ENCODE data around the gene KIF21B. TPM values are rescaled to one million over a fixed set of nuclear protein-coding genes. Genes with fewer than 3 reads are reported as not detected.

Gene KIF21B
- total RNA-seq, 4 donors from 2014 or later: 1.2 to 1.9 (median 1.6) TPM

DNA sequence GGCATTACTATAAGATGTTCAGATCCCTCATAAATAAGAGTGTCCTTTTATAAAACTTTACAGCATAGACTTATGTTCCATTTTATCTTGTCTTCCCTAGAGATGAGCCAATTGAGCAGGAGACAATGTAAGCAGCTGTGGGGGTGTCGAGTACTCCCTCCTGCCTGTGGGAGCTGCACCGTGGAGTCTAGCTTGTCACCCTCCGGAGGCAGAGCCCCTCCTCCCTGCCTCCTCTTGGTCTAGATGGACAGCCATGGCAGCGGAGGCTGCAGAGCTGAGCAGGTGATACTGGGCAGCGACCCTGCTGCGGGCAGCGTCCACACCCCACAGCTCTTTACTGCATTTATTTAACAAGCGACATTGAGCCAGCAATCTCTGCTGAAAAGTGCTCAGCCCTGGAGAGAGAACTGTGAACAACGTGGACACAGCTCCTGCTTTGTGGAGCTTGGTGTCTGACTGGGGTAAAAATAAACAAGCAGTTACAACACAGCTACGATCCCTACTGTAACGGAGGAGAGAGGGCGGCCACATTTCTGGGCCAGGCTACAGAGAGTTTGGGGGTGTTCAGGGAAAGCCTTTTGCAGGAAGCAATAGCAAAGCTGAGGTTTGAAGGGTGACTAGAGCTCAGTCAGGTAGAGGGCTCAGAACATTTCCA is 12.8 kb upstream of the KIF21B start:
- no peak for ATAC-seq
- Histone ChIP-seq H3K9me3 (no peaks in the 10 kb centered on the region), H3K27ac (no peak overlapping the region), H3K4me3 (no peak overlapping the region), H3K27me3 (no peaks in the 10 kb centered on the region), H3K4me1 (no peaks in the 10 kb centered on the region), H3K36me3 (no peaks in the 10 kb centered on the region)
- 61 to 64% methylated on average over 6 of the region's 12 CpGs for WGBS, 2 donors (ENCODE audit: low coverage in 1 of 2)
- TF ChIP-seq, protein P1, sequence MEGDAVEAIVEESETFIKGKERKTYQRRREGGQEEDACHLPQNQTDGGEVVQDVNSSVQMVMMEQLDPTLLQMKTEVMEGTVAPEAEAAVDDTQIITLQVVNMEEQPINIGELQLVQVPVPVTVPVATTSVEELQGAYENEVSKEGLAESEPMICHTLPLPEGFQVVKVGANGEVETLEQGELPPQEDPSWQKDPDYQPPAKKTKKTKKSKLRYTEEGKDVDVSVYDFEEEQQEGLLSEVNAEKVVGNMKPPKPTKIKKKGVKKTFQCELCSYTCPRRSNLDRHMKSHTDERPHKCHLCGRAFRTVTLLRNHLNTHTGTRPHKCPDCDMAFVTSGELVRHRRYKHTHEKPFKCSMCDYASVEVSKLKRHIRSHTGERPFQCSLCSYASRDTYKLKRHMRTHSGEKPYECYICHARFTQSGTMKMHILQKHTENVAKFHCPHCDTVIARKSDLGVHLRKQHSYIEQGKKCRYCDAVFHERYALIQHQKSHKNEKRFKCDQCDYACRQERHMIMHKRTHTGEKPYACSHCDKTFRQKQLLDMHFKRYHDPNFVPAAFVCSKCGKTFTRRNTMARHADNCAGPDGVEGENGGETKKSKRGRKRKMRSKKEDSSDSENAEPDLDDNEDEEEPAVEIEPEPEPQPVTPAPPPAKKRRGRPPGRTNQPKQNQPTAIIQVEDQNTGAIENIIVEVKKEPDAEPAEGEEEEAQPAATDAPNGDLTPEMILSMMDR (IDR thresholded peaks at IDR 0.05): no peak
- TF ChIP-seq EP300 (IDR thresholded peaks at IDR 0.05): no peak
- no peak for TF ChIP-seq POLR2AphosphoS5 (IDR thresholded peaks at IDR 0.05)
- TF ChIP-seq POLR2A (IDR thresholded peaks at IDR 0.05): no peak

DNA sequence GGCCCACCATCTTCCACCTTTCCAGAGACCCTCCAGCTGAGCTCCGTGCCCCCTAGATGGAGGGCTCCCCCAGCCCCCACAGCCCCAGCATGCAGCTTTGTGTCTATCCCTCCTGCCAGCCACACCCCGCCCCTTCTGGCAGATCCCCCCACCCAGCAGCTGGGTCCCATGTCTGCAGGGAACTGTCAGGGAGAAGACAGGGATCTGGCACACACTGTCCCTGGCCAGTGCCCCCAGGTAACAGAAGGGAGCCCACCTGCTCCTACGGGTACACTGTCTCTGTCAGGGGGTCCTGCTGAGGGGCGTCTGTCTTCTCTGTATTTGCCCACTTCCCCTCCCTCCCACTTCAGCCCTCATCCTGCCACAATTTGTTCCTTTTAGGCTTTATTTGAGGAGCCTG is 11.2 kb upstream of the KIF21B start:
- H3K27ac ChIP-seq: no peak overlapping the region
- ATAC-seq: no peak
- no peak overlapping the region for H3K4me3 ChIP-seq
- TF ChIP-seq POLR2AphosphoS5 (IDR thresholded peaks at IDR 0.05): no peak
- TF ChIP-seq, protein P1 (IDR thresholded peaks at IDR 0.05): no peak
- no peak for TF ChIP-seq POLR2A (IDR thresholded peaks at IDR 0.05)
- TF ChIP-seq EP300 (IDR thresholded peaks at IDR 0.05): no peak
- no peaks in the 10 kb centered on the region for H3K36me3 ChIP-seq
- H3K27me3 ChIP-seq: no peaks in the 10 kb centered on the region
- H3K9me3 ChIP-seq: no peaks in the 10 kb centered on the region
- WGBS, 2 donors (ENCODE audit: low coverage in 1 of 2): 80% methylated on average over 1 of the region's 4 CpGs; no CpG with 5 or more reads in 1 of the 2 donors
- H3K4me1 ChIP-seq: peaks cover 0 to 6% (median 0%) of the 10 kb centered on the region in 3 donors

GRCh38 chr1:201032408-201032807 is 8.9 kb upstream of the KIF21B start:
- H3K27ac ChIP-seq: no peak overlapping the region
- H3K4me1 ChIP-seq: peaks cover 0 to 28% (median 7%) of the 10 kb centered on the region in 3 donors
- TF ChIP-seq POLR2A (IDR thresholded peaks at IDR 0.05) (no peak), POLR2AphosphoS5 (IDR thresholded peaks at IDR 0.05) (no peak), EP300 (IDR thresholded peaks at IDR 0.05) (no peak)
- TF ChIP-seq, protein P1 (IDR thresholded peaks at IDR 0.05): no peak
- H3K9me3 ChIP-seq: no peaks in the 10 kb centered on the region
- 83% methylated on average over 1 of the region's 1 CpG; no CpG with 5 or more reads in 1 of the 2 donors for WGBS, 2 donors (ENCODE audit: low coverage in 1 of 2)
- no peak overlapping the region for H3K4me3 ChIP-seq
- no peaks in the 10 kb centered on the region for H3K27me3 ChIP-seq
- ATAC-seq: no peak
- H3K36me3 ChIP-seq: no peaks in the 10 kb centered on the region

- no peaks in the 10 kb centered on the region for H3K27me3 ChIP-seq
- peak overlapping the region in 3 of 4 donors; percentile 58 to 76 (median 73) for H3K27ac ChIP-seq
- no peak overlapping the region for H3K4me3 ChIP-seq
- H3K36me3 ChIP-seq: no peaks in the 10 kb centered on the region
- WGBS, 2 donors (ENCODE audit: low coverage in 1 of 2): 39 to 55% methylated on average over 5 to 7 of the region's 7 CpGs
- ATAC-seq: peak; percentile 80
- H3K4me1 ChIP-seq: peaks cover 0 to 64% (median 13%) of the 10 kb centered on the region in 3 donors
- no peaks in the 10 kb centered on the region for H3K9me3 ChIP-seq
- TF ChIP-seq, protein P1 (IDR thresholded peaks at IDR 0.05): no peak
- TF ChIP-seq POLR2AphosphoS5 (IDR thresholded peaks at IDR 0.05): peak; percentile 65
These were observed 5.0 kb upstream of the KIF21B start for GRCh38 chr1:201028461-201028889.

DNA sequence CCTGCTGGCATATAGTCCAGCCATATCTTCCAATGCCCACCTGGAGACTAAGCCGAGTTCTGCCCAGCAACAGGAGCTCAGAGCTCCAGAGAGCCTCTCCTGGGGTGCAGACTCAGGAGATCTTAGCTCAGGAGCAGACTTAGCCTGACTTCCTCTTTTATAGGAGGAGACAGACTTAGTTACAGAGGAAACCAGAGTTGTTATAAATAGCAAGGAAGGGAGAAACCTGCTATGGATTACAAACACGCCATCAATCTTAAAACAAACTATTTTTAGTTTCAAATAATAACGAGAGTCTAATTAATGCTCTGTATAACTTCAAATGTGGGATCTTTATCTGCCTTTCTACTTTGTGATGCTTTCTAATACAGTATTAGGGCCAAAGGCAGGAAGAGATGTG is 3.3 kb upstream of the KIF21B start:
- H3K27me3 ChIP-seq: peaks cover 6% of the 10 kb centered on the region
- H3K4me1 ChIP-seq: peaks cover 0 to 79% (median 24%) of the 10 kb centered on the region in 3 donors
- H3K27ac ChIP-seq: peak overlapping the region in 2 of 4 donors; percentile 51 to 58
- H3K9me3 ChIP-seq: no peaks in the 10 kb centered on the region
- ATAC-seq: no peak
- TF ChIP-seq POLR2A (IDR thresholded peaks at IDR 0.05) (no peak), EP300 (IDR thresholded peaks at IDR 0.05) (no peak), POLR2AphosphoS5 (IDR thresholded peaks at IDR 0.05) (no peak)
- TF ChIP-seq, protein P1 (IDR thresholded peaks at IDR 0.05): no peak
- WGBS, 2 donors (ENCODE audit: low coverage in 1 of 2): 14 to 23% methylated on average over 2 of the region's 3 CpGs
- H3K4me3 ChIP-seq: no peak overlapping the region
- H3K36me3 ChIP-seq: no peaks in the 10 kb centered on the region
